HG02623 (cell line): ENCODE data around the gene MC1R.

Source experiments
- ATAC-seq: cut with Tn5 transposase; IDR thresholded peaks from one replicate; pipeline ENCODE4 v1.9.1; 2021; ENCODE audit warnings: moderate library complexity; ENCODE audit not compliant: unreplicated experiment

The MC1R gene

DNA sequence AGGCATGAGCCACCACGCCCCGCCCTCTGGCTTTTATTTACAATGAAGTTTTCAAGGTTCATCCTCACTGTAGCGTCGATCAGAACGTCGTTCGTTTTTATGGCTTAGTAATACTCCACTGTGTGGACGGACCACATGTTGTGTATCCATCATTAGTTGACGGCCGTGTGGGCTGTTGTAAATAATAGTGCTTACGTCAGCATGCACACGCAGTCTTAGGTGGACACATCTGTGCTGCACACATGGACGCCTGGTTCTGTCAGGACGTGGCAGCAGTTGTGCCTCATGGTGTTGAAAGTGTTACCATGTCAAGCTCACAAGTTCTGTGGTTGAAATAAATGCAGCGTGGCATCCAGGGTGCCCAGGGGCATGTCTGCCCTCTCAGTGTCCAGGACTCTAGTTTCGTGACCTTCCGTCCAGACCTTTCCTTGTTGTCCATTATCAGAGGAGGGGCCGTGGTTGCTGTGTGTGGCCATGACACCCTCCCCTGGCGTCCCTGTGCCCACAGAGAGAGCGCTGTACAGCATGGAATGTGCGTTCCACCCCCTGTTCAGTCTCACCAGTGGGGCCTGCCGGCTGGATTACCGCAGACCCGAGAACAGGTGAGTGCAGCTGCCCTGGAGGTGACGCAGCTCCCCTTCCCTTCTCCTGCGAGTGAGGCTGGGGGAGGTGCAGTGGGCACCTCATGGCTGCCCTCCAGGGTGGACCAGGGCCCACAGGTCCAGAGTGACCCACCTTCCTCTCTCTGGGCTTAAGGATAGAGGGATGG, 23.0 kb upstream of the MC1R start:
- ATAC-seq = no peak

DNA sequence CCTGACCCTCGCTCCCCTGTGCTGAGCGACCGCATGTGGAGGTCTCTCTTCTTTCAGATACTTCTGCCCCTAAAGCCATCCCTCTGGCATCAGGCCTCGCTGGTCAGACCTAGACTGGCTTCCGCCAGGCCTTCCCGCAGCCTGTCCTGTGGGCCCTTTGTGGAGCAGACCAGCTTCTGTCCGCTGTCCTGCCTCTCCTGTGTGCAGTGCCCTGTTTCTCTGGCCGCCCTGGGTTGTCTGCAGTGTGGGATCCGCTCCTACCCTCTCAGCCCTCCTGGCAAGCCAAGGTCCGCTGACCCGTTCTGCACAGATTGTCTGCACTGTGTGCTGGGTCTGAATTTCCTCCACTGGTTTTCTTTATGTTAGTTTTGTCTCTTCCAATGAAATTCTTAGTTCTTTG, 21.5 kb upstream of the MC1R start:
- ATAC-seq = no peak

DNA sequence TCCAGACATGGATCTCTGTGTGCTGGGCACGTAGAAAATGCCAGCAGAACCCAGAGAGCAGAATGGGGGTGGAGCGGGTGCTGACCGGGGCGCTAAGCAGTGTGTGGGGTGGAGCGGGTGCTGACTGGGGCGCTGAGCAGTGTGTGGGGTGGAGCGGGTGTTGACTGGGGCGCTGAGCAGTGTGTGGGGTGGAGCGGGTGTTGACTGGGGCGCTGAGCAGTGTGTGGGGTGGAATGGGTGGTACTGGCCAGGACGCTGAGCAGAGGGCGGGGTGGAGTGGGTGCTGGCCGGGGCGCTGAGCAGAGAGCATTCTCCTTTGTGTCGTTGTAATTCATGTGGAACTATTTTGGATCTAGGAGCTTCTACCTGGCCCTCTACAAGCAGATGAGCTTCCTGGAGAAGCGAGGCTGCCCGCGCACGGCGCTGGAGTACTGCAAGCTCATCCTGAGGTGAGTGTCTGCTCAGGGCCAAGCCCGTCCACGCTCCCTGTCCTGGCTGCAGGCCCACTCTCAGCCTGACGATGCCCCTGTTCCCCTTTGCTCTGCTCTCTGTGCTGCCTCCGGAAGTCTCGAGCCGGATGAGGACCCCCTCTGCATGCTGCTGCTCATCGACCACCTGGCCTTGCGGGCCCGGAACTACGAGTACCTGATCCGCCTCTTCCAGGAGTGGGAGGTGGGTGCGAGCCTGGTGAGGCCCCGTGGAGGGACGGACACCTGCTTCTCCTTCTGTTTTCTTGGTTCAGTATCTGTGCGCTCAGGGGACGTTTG, 20.3 kb upstream of the MC1R start:
- no peak for ATAC-seq

DNA sequence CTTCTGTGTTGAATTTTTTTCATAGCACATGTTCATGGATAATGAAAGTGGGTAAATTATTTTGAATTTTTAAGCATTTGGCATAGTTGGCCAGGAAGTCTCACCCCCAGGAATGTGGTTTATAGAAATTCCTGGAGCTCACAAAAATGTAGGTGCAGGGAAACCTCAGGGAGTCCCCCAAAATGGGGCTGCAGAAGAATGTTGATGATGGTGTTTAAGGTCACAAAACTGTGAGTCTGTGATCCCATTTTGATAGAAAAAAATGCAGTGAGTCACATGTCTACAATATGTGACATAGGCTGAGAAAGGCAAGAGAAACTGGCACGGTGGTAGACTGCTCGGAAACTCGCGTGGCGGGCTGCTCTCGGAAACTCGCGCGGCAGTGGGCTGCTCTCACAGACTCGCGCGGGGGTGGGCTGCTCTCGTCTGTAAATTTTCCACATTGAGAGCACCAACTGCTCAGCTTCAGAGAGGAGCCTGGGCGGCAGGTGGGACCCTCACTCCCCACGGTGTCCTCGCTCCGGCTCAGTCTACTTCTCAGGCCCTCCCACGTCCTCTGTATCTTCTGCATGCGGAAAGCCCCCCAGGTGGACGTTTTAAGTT, 18.7 kb upstream of the MC1R start:
- no peak for ATAC-seq

DNA sequence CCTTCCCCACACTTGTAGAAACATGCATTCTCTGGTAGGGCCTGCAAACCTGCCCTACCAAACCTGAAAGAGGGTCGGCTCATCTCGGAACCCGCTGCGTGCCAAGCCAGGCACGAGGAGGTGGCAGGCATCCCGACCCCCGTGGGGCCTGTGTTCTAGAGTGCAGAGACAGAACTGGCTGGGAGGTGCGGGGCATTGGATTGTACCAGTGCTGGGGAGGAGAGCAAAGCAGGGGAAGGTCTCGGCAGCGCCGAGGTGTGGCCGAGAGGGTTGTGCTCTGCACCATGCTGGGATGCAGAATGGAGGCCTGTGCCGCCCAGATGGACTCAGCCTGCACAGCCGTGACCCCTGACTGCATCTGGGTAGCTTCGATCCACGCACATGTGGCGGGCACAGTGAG, 17.8 kb upstream of the MC1R start:
- ATAC-seq = no peak

DNA sequence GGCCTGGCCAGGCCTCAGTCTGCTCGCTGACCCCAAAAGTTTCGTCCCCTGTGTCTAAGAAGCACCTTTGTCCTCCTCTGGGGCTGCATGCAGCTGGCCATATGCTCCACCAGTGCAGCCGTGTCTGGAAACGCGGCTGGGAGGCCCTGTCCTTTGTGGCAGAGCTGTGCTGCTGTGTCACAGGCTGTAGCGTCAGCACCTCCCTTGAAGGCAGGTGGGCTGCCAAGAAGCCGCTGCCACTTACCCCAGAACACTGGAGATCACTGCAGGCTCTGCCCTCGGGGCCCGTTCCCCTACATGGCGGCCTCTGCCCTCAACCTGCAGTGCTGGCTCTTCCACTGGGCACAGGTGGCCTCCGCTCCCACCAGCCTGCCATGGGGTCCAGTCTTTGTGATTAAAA, 15.7 kb upstream of the MC1R start:
- ATAC-seq = no peak

DNA sequence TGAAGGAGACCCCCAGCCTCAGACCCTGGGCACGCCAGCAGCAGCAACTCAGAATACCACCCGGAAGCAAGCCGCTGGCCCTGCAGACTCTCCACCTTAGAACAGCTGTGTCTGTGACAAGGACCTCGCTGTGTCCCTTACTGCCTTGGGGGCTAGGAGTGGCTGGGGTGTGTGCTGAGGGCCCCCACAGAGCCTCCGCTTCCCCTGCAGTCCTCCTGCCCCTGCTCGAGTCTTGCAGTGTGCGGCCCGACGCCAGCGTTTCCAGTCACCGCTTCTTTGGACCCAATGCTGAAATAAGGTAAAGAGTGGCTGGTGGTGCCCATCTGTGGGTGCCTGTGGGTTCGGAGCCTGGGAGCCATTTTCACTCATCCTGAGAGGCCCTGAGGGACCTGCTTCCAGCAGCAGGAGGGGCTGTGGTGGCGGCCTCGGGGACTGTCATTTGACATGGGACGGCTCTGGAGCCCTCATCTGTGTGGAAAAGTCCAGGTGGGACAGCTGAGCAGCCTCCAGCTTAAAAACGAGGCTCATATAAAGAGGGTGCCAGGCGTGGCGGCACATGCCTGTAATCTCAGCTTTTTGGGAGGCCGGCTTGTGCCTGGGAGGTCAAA, 14.7 kb upstream of the MC1R start:
- ATAC-seq = no peak

DNA sequence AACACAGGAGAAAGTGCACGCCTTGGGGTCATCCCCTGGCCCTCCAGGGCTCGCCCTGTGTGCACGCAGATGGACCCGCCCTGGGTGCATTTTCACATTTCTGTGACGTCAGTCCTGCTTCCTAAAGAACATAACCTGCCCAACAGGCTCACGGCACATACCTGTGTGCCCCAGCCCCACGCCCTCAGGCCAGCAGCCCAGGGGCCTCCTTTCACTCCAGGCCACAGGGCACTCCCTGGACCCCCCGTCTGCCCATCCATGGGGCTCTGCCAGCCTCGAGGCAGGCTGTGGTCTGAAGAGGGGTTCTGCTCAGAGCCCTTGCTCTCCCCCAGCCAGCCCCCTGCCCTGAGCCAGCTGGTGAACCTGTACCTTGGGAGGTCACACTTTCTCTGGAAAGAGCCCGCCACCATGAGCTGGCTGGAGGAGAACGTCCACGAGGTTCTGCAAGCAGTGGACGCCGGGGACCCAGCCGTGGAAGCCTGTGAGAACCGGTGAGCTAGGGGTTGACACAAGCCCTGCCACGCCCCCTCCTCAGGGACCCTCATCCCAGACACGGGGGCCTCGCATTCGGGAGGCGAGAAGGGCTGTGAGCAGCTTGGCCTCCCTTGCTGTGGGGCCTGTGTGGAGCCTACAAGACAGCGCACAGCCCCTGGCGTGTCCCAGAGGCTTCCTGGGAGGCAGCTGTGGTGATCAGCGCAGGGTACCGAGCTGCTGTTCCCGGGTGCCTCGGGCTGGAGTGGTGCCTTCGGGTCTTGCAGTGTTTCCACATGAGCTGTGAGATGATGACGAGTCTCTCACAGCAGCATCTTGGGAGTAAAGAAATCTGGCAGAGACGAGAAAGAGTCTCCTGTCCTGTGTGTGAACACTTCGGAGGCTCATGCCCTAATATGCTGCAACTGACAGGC, 13.8 kb upstream of the MC1R start:
- ATAC-seq = no peak

DNA sequence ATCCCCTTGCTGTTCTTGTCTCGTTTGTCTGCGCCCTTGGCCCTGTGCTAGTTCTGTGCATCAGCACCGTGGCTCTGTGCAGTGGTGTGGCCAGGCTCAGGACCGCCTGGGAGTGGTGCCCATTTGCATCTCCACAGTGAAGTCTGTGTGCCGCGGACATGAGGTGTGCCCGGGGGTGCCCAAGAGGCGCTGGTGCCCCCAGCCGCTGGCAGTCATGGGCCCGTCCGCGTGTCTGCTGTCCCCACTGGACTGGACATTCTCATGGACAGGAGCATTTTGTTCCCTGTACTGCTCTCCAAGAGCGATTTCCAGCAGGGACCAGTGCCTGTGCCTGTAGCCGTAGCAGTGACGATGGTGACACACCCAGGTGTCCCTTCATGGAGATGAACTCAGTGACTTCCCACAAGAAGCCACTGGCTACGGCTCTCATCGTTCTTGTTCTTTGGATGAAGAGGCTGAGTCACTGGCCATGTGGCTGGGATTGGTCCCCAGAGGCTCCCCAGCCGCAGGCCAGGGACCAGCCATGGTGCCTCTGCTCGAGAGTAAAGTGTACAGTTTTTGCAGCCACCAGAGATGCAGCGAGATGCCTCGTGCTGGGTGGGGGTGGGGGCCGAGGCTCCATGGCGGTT, 13.0 kb upstream of the MC1R start:
- ATAC-seq = no peak

DNA sequence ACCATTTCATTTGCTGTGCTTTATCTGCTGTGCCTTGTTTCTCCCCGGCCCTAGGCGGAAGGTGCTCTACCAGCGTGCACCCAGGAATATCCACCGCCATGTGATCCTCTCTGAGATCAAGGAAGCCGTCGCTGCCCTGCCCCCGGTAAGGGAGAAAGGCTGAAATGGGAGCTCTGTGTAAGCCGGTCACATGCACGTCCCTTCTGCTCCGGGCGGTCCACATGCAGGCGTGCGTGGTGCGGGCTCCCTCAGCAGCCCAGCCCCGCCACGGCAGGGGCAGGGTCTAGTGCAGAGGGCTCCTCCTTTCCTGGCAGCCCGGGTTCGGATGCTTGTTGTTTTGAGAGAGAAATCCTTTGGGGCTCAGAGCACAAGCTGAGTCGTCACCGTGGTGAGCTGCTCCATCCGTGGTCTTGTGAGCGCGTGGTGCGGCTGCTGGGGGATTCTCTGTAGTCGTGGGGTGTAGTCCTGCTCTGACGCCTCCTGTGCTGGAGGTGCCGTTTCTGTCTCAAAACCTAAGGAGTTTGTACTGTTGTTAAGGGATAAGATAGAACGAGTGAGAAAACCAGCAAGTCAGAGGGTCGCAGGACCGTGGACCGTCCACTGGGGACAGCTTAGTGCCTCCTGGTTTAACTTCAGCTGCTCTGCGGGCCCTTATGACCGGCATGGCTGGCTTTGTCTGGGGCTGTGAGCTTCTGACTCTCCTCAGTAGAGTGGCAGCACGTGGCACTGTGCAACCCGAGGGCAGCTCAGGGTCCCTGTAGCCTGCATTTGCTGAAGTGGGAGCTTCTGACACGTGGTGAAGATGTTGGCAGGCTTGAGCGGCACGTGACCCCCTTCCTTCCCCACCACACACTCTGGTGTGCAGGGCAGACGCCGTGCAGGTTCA, 12.3 kb upstream of the MC1R start:
- ATAC-seq = no peak

DNA sequence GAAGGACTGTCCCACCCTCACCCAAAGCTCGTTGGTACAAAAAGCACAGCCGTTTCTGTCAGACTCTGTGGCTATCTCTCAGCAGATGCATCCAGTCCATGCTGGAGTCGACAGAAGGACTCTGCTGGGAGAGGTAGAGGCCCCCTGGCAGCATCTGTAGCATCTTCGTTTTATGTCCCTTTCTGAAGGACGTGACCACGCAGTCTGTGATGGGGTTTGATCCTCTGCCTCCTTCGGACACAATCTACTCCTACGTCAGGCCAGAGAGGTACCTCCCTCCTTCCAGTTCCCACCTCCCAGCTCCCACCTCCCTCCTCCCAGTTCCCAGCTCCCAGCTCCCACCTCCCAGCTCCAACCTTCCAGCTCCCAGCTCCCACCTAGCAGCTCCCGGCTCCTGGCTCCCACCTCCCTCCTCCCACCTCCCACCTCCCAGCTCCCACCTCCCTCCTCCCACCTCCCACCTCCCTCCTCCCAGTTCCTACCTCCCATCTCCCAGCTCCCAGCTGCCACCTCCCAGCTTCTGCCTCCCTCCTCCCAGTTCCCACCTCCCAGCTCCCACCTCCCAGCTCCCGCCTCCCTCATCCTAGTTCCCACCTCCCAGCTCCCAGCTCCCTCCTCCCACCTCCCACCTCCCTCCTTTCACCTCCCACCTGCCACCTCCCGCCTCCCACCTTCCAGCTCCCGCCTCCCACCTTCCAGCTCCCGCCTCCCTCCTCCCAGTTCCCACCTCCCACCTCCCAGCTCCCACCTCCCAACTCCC, 11.4 kb upstream of the MC1R start:
- no peak for ATAC-seq

DNA sequence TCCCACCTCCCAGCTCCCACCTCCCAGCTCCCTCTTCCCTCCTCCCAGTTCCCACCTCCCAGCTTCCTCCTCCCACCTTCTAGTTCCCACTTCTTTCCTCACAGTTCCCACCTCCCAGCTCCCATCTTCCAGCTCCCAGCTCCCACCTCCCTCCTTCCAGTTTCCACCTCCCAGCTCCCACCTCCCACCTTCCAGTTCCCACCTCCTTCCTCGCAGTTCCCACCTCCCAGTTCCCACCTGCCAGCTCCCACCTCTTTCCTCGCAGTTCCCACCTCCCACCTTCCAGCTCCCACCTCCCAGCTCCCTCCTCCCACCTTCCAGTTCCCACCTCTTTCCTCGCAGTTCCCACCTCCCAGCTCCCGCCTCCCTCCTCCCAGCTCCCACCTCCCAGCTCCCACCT, 10.4 kb upstream of the MC1R start:
- no peak for ATAC-seq

DNA sequence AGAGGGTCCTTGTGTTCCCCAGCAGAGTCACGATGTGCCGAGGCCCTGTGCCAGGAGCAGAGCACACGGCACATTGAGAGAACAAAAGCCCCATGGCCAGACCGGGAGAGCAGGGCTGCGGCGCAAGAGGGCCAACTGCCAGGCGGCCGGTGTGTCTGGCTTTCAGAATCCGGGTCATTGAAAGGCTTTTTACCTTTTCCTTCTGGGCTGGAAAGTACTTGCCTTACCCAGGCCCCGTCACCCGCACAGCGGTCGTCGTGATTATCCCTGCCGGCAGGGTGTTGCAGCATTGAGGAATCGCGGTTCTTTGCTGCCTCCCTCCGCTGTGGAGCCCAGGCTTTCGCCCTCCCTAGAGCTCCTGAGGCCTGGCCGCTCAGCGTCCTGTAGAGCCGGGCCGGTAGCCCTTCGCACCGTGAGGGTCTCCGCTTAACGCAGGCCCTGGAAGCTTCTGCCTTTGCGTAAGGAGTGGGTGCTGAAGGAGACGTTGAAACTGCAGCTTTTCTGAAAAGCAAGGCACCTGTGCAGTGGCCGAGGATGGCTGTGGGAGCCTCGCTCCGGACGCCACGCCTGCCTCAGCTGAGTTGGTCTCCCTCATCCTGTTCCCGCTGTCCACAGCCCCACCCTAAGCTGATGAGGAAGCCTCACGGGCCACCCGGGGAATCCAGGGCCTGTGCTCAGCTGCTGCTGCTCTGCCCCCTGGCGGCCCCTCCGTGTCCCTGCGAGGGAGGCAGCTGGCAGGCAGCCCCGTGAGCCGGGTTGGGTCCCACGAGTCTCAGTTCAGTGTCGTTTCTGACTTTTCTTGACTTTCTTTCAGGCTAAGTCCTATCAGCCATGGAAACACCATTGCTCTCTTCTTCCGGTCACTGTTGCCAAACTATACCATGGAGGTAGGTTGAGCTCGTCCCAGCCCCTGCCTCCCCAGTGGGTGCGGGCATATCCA, 8.6 kb upstream of the MC1R start:
- ATAC-seq = no peak

DNA sequence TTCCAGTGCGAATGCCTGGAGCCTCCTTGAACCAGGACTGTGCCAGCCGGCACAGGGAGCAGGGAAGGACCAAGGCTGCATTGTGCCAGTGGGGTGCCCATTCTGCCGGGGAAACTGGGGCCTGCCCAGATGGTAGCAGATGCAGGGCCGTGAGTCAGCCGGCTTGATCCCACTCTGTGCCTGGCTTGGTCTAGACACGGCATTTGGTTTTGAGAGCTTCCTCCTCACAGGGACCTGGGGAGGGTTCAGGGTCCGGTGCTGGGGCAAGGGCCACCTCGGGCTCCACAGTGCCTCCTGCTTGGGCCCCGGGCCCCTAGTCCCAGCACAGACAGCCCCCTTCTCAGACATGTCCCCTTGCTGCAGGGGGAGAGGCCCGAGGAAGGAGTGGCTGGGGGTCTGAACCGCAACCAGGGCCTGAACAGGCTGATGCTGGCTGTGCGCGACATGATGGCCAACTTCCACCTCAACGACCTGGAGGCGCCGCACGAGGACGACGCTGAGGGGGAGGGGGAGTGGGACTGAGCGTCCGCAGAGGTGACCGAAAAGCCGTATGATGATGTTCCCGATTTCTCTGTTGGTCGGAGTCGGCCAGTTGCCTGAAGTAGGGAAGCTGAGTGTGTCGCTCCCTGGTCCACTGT, 7.8 kb upstream of the MC1R start:
- ATAC-seq = no peak

DNA sequence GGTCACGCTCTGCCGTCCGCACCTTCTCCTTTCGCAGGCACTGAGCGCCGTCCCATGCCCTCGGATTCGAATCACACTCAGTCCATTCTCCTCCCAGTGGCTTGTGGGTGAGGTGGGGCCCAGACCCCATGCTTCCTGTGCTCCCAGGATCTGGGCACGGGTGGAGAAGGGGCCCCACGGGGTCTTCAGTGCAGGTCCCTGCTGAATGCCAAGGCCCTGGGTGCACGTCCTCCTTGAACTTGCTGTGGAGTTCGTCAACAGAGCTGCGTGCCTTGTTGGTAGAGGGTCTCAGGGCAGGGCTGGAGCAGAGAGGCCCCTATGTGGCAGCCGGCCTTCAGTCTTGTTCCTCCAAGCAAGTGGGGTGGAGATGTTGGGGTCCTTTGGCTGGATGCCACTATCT, 7.3 kb upstream of the MC1R start:
- no peak for ATAC-seq

DNA sequence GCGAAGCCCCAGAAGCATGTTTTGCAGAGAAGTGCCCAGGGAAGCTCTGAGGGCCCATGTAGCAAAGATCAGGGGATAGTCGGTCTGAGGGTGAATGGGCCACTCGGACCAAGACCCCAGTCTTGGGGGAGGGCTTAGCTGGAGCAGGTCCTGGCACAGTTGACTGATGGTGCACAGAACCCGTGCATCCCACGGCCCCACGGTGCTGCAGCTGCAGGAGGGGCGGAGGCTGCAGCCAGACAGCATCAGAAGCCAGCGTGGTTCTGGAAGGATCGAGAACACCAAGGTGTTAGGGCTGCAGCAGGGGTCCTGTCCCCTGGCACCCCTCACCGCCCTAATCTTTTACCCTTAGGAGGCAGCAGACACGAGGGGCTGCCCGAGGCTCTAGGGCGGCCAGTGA, 6.5 kb upstream of the MC1R start:
- no peak for ATAC-seq

DNA sequence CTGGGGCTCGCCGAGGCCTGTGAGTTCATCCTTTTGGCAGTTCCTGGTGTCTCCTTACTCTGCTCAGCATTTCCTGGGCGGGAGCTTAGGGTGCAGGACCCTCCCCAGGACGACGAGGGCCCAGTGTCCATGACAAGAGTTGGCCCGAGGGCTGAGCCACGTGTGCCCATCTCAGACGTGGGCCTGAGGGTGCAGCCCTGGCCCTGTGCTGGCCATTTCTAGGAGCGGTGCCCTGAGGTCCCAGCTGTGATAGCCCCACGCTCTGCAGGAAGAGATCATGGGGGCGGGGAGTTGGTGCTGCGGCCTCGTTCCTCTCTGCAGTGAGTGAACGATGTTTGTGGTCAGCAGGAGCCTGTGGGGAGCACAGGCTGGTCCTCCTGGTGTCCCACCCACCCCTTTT, 6.0 kb upstream of the MC1R start:
- no peak for ATAC-seq
